HG03457 (cell line): Measurements from ENCODE around the gene VTI1A.

ENCODE experiments used
- ATAC-seq: cut with Tn5 transposase; IDR thresholded peaks from one replicate; pipeline ENCODE4 v1.9.1; 2021; ENCODE audit warnings: moderate number of reproducible peaks; ENCODE audit not compliant: unreplicated experiment

Gene VTI1A

GRCh38 chr10:112669989-112670388, 223.0 kb downstream of the VTI1A start:
- no peak for ATAC-seq

GRCh38 chr10:112671743-112672142, 224.7 kb downstream of the VTI1A start:
- no peak for ATAC-seq

GRCh38 chr10:112672706-112673105, 225.7 kb downstream of the VTI1A start:
- no peak for ATAC-seq

- ATAC-seq, result no peak
Observed at GRCh38 chr10:112675560-112676083, 228.6 kb downstream of the VTI1A start.

GRCh38 chr10:112677689-112678088, 230.7 kb downstream of the VTI1A start:
- ATAC-seq, result no peak

- no peak for ATAC-seq
Observed at GRCh38 chr10:112678581-112678980, 231.6 kb downstream of the VTI1A start.

- ATAC-seq, result no peak
Observed at GRCh38 chr10:112678987-112679386, 232.0 kb downstream of the VTI1A start.

- ATAC-seq, result no peak
Observed at GRCh38 chr10:112679392-112679791, 232.4 kb downstream of the VTI1A start.

GRCh38 chr10:112680586-112680985, 233.6 kb downstream of the VTI1A start:
- no peak for ATAC-seq

GRCh38 chr10:112687647-112688046, 240.6 kb downstream of the VTI1A start:
- no peak for ATAC-seq

- no peak for ATAC-seq
Observed at GRCh38 chr10:112689327-112690072, 242.5 kb downstream of the VTI1A start.

- no peak for ATAC-seq
Observed at GRCh38 chr10:112695539-112695938, 248.5 kb downstream of the VTI1A start.

GRCh38 chr10:112696592-112696991, 249.6 kb downstream of the VTI1A start:
- no peak for ATAC-seq

GRCh38 chr10:112698133-112698817, 251.3 kb downstream of the VTI1A start:
- no peak for ATAC-seq

GRCh38 chr10:112698818-112699164, 251.8 kb downstream of the VTI1A start:
- ATAC-seq, result no peak

- ATAC-seq, result no peak
Observed at GRCh38 chr10:112700215-112700671, 253.2 kb downstream of the VTI1A start.

GRCh38 chr10:112701211-112701877, 254.3 kb downstream of the VTI1A start:
- ATAC-seq, result no peak

- ATAC-seq, result no peak
Observed at GRCh38 chr10:112701878-112702255, 254.9 kb downstream of the VTI1A start.

- ATAC-seq, result no peak
Observed at GRCh38 chr10:112706577-112706976, 259.6 kb downstream of the VTI1A start.

- ATAC-seq, result no peak
Observed at GRCh38 chr10:112708461-112708860, 261.4 kb downstream of the VTI1A start.

- no peak for ATAC-seq
Observed at GRCh38 chr10:112710528-112710927, 263.5 kb downstream of the VTI1A start.

GRCh38 chr10:112711366-112711765, 264.4 kb downstream of the VTI1A start:
- no peak for ATAC-seq
